GM18873 (cell line): ENCODE data around the gene GMPPA.
A peak's percentile ranks its signal among the peaks of the same experiment; 100 is the strongest.

ENCODE experiments used
- ATAC-seq: cut with Tn5 transposase; IDR thresholded peaks from one replicate; pipeline ENCODE4 v1.9.1; 2021; ENCODE audit warnings: mild to moderate bottlenecking, moderate library complexity, moderate number of reproducible peaks; ENCODE audit not compliant: unreplicated experiment, low FRiP score

GMPPA gene

GRCh38 chr2:219498280-219499057 lies at the start of gene GMPPA:
Gene GMPPA, plus strand, starts transcription at chr2:219498891. Its CDS starts 1,085 bp downstream, at chr2:219499976.
- ATAC-seq, result peak; percentile 92

DNA sequence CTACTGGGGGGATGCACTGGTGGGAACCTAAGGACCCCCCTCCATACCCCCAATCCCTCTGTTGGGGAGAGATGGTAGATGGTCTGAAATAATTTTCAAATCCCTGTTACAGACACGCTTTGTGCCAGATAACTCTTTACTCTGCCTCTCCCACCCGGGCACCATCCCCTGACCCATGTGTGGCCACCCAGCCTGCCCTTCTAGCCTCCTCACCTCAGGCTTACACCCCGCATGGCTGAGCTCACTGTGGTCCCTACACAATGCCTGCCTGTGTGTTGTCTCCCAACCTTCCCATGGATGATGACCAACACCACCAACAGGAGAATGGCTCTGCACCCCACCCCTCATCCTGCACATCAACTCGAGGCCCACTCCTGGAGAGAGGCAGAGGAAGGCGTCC lies 49.1 kb upstream of the GMPPA start:
- ATAC-seq, result no peak

GRCh38 chr2:219451661-219452360 lies 46.9 kb upstream of the GMPPA start:
- no peak for ATAC-seq

GRCh38 chr2:219452361-219453317 lies 46.1 kb upstream of the GMPPA start:
- no peak for ATAC-seq

DNA sequence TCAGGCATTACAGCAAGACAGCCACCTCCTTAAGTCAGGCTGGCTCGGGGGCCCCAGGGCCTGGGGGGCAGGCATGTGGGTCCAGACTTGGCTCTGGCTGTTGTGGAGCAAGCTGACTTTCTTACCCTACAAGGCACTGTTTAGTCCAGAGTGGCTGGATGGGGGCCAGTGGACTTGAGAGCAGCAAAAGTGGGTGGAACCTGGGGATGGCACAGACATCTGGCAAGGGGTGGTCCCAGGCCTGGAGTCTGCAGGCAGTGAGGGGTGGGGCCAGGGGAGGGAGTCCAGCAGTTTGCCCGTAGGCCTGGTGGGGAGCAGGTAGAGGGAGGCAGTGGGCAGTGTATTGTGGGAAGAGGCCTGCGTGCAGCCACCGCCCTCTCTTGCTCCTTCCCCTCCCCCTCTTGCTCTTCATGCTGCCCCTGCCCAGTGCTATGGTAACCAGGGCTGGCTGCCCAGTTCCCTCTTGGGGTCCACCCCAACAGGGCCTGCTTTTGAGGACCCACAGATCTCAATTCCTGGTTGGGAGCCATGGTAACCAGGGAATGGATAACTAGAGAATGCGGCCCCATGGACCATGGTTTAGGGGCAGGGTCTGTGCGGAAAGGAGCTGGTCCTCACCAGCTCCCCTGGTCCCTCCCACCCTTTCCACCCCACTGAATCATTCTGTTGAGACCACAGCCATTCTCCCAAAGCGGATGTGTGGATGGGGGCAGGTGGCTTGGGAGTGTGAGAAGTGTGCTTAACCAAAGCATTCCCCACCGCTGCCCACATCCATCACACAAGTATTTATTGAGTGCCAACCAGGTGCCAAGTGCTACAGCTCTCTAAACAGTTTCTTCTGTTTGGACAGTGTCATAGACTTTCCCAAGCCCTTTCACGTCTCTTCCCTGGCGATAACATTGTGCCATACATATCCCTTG lies 44.8 kb upstream of the GMPPA start:
- no peak for ATAC-seq

DNA sequence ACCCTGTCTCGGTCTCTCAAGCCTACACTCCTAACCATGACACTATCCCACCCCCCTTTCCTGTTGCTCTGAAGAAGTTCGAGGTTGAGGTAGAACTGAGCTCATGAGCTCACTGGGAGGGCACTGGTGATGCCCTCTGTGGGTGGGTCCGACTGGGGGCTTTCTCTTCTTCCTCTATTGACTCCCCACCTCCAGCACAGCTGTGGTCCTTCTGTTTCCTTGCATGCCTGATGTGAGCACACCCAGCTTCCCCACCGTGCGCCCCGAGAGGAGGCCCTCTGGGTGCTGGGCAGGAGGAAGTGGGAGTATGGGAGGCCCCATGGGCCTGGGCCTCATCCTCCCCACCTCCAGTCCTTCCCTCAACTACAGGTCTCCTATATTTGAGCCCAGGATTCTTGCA lies 43.1 kb upstream of the GMPPA start:
- ATAC-seq, result no peak

GRCh38 chr2:219457784-219458369 lies 40.8 kb upstream of the GMPPA start:
- ATAC-seq, result no peak

GRCh38 chr2:219458996-219459395 lies 39.7 kb upstream of the GMPPA start:
- ATAC-seq, result no peak

GRCh38 chr2:219459460-219460311 lies 39.0 kb upstream of the GMPPA start:
- ATAC-seq, result no peak

DNA sequence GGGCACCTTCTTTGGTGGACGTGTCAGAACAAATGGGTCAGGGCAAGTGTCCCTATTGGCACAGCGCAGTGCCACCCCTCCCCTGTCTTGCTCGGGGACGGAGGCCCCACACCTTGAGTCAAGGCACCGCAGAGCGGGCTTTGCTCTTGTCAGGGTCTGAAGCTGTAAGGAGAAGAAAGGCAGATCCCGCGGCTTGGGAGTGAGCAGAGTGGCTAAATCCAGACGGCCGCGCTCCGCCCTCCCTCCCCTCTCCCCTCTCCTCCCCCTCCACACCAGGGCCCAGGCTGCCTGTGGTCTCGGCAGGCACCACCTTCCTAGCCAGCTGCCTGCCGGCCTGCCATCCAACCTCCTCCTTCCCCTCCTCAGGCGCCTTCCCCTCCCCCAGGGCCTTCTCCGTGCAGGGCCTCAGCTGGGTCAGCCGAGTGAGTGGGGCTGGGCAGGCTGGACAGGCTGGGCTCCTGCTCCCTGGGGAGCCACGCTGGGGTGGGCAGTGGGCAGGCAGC lies 38.2 kb upstream of the GMPPA start:
- no peak for ATAC-seq

DNA sequence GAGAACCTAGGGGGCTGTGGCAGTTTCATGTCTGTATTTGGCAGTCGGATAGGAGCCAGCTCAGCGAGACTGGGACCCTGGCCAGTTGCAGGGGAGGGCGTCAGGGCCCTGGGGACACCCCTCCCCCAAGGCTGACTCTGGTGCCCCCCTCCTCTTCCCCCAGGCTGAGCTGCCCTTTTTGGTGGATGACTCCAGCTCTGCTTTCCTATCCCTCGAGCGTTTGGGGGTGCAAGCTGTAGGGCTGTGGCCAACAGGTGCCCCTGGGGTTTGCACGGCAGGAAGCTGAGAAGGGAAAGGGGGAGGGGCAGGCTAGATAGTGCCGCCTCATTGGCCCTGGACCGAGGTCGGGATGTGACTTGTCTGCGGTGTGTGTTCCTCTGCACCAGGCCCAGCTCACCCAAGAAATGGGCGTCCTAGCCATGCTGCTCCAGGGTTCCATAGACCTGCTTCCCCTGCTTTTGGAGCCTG lies 37.6 kb upstream of the GMPPA start:
- no peak for ATAC-seq

DNA sequence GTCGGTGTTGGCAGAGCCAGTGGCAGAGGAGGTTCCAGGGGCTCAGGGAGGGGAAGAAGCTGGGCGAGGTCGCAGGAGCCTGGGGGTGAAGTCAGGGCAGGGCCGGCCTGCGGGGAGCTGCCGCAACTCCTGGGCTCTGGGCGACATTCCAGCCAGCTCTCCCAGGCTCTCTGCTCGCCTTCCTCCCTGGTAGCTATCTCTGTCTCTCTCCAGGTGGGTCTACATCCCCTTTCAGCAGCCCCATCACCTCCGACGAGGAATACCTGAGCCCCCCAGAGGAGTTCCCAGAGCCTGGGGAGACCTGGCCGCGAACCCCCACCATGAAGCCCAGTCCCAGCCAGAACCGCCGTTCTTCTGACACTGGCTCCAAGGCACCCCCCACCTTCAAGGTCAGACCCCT lies 37.0 kb upstream of the GMPPA start:
- ATAC-seq, result no peak

DNA sequence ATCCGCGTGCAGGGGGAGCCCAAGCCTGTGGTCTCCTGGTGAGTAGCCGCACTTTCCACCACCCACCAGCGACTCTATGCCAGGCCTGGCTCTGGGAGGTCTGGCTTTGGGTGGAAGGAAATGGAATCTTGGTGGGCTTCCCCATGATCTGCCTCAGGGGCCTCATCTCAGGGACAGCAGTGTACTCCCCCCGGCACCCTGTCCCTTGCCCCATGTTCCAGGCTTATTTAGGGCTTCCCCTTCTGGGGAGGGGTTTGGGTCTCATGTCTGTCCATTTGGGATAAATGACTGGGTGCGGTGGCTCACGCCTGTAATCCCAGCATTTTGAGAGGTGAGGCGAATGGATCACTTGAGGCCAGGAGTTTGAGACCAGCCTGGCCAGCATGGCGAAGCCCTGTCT lies 36.3 kb upstream of the GMPPA start:
- ATAC-seq, result no peak

DNA sequence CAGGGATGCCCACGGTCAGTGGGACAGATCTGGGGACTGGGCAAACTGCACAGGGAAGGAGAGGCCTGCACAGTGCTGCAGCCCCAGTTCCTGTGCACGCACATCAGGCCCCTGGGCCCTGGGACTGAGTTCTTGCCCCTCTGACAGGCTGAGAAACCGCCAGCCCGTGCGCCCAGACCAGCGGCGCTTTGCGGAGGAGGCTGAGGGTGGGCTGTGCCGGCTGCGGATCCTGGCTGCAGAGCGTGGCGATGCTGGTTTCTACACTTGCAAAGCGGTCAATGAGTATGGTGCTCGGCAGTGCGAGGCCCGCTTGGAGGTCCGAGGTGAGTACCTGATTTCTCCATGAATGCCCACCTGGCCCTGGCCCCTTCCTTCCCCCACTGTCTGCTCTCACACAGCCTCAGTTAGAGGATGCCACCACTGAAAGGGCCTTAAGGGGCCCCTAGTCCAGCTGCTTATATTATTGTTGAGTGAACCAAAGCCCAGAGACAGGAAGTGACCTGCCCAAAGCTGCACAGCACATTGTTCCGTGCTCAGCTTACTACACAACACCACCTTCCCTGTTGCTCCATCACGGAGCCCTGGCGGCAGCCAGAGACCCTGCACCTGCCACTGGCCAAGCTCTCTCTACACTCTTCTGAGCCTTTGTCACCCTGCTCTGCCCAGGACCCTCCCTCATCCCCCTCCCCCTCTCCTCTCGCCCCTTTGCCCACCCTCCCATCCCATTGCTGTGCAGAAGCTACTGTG lies 34.2 kb upstream of the GMPPA start:
- no peak for ATAC-seq

- ATAC-seq, result no peak
Observed at GRCh38 chr2:219465659-219466561, 32.8 kb upstream of the GMPPA start.
